Loucy (cell line): ENCODE results near the gene FHL3.

ENCODE experiments used
- CTCF ChIP-seq: fragments of 200-600 bp; sonication (generic); conservative IDR thresholded peaks from 2 replicates; pipeline ENCODE4 v1.5.1; 2014; ENCODE audit warnings: mild to moderate bottlenecking, antibody characterized with exemption, low read length
- EZH2phosphoT487 ChIP-seq: fragments of 200-600 bp; IDR thresholded peaks from 2 replicates; pipeline ENCODE4 v1.6.1; 2018; ENCODE audit warnings: antibody characterized with exemption, mild to moderate bottlenecking, moderate library complexity, borderline replicate concordance

GRCh38 chr1:38003261-38004250 lies 1.8 kb downstream of the FHL3 start:
- TF ChIP-seq CTCF (no peak), EZH2phosphoT487 (no peak)
